DMS 273 (cell line): ENCODE data around the gene LENG1.
"Not testable (repeated sequence)": the region's sequence is repeated elsewhere in the genome, so short reads cannot be mapped to it uniquely, and the experiment has no call there.

Source experiments
- DNase-seq: peaks from one replicate; lab custom pipeline; 2025; ENCODE audit not compliant: unreplicated experiment; lab: John Stamatoyannopoulos, UW

Gene LENG1

DNA sequence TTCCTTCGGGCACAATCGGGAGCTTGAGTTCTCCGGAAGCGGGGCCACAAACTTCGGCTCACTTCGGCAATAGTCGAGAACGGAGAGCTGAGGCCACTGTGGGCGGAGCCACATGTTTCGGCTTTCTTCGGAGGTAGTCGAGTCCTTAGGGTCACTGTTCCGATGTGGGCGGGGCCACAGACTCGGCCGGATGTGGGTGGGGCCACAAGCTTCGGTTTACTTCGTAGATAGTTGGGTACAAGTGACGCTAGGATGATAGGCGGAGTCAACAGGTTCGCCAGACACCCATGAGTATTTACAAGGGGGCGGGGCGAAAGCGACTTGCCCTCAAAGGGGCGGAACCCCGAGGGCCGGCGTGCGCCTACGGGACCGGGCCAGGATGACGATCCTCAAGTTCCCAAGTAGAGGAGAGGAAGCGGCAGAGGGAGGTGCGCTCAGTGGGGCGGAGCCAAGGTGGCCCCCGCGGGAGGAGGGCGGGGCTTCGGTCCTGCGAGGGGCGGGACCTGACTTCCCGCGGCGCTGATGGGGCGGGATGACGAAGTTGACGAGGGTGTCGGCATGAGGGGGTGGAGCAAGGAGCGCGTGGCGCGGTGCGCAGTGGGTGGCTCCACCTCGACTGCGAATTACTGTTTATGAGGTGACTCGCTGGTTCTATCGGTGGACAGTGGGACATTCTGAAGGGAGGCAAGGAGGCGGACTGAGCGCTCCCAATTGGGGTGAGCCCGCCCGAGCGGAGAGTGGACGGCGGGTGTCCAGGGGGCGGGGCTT, 30.4 kb upstream of the LENG1 start:
- peak; percentile 100 for DNase-seq

DNA sequence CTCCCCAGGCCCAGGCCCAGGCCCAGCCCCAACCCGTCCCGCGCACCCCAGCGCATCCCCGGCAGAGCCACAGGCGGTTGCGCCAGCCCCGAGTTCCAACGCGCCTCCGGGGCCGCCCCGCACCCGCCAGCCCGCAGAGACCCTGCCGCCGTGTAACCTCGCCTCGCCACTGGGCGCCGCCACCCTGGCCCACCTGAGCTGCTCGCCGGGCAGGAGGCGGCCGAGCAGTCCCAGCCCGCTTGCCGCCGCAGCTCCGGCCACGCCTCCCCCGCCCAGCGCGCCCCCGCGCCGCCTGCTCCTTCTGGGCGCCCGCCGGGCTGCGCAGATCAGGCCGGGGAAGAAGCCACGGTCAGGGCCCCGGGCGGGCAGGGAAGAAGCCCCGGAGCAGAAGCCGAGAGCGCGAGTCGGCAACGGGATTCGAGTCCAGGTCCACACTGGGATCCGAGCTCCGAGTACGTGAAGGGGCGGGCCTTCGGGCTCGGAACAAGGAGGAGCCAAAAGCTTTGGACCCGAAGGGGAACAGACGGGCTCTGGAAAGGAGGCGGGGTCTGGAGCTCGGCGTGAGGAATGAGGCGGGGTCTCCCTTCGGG, 29.7 kb upstream of the LENG1 start, which contains the start of gene MBOAT7:
Gene MBOAT7 (minus strand): TSS at position 436 of the 590 bp plus-strand sequence. CDS start 1,072 bp downstream, outside the sequence.
- DNase-seq: no peak

DNA sequence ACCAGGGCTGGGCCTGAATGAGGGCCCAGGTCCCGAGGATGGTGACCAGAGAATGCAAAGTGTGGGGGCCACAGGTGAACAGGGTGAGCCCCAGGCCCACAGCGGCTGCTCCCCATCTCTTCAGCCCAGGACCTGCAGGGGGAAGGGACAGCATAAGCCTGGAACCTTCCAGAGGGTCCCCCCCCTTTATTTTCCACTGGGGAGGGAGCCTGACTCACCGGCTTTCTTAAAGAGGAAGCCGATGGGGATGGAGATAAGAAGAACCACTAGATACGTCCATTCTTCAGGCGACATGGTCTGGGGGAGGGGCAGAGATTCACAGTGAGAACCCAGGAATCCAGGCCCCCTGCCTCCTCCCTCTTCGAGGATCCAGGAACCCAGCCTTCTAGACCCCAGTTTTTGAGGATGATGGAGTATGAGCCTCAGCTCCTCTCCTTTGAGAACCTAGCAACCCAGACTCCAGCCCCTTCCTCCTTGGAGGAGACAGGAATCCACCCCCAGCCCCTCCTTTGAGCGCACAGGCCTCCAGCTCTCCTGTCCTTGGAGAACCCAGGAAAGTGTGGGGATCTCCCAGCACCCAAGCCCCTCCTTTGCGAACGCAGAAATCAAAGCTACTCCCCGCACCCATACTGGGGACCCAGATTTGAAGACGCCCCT, 28.8 kb upstream of the LENG1 start:
- DNase-seq: peak; percentile 40

DNA sequence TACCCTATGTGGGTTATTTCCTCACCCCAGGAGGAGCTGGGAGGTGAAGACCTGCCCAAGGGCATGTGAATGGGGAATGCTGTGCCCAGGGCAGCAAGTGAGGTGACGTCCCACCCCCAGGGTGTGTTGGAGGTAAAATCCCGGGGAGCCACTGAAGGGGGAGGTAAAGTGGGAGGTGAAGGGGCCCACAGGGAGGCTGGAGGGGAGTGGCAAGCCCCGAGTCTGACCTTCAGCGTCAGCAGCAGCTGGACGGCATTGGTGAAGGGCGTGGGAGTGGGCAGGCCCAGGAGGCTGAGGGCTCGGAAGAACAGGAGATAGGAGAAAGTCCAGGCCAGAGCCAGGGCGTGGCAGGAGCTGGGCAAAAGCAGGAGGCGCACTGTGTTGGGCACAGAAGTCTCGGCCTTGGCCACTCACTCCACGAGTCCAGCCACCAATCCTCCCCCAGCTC, 27.4 kb upstream of the LENG1 start:
- no peak for DNase-seq

DNA sequence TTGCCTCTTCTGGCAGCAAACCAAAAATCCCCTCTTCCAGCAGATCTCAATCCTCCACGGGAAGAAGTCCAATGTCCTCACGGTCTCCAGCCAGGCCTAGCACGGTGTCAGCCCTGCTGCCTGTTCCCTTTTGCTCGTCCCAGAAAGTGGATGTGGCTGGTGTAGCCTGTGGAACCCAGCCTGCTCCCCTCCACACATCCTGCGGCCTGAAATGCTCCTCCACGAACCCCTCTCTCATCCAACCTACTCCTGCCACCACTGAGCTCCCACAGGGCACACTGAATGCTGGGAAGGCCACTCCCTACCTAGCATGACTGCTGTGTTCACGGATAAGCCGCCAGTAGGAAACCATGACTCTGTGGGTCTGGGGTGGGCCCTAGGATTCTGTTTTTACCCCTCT, 26.8 kb upstream of the LENG1 start:
- no peak for DNase-seq

DNA sequence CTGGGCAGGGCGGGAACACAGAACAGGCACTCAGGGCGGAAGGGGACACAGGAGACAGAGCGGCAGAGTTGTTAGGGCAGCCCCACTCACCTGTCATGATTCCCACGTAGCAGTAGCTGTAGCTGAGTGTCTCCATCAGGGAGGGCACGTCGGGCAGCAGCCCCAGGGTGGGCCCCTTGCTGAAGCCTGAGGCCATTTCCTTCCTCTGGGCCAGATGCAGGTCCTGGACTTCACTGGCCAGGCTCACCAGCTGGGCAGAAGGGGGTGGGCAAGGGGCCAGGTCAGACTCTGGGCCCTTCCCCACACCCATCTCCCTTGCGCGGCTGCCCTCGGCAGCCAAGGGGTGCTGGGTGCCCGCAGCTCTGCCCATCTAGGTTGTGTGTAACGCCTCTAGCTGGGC, 23.9 kb upstream of the LENG1 start:
- DNase-seq: no peak

DNA sequence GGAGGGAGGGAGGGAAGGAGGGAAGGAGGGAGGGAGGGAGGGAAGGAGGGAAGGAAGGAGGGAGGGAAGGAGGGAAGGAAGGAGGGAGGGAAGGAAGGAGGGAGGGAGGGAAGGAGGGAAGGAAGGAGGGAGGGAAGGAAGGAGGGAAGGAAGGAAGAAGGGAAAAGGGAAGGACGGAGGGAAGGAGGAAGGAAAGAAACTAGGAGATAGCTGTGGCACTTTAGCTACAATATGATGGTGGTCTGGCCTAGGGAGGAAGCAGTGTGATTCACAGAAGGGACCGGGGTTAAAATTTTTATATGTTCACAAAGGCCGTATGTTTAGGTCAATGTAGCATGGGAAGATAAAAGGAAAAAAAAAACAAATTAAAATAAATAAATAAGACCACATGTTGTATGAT, 22.4 kb upstream of the LENG1 start:
- not testable (repeated sequence) for DNase-seq

DNA sequence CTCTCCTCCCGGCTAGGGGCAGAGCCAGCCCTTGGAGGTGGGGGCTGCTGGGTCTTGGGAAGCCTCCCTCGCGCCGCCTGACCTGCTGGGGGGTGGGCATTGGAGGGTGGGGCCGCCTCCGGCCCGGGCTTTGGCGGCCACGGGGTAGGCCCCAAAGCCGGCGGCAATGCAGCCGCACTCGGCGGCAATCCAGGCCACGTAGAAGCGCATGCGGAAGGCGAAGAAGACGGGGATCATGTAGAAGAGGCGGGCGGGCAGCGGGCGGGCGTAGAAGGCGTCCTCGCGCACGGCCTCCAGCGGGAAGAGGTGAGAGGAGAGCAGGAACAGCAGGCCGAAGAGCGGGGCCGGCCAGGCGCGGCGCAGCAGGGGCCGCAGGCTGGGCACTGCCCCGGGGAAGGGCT, 21.2 kb upstream of the LENG1 start:
- no peak for DNase-seq

DNA sequence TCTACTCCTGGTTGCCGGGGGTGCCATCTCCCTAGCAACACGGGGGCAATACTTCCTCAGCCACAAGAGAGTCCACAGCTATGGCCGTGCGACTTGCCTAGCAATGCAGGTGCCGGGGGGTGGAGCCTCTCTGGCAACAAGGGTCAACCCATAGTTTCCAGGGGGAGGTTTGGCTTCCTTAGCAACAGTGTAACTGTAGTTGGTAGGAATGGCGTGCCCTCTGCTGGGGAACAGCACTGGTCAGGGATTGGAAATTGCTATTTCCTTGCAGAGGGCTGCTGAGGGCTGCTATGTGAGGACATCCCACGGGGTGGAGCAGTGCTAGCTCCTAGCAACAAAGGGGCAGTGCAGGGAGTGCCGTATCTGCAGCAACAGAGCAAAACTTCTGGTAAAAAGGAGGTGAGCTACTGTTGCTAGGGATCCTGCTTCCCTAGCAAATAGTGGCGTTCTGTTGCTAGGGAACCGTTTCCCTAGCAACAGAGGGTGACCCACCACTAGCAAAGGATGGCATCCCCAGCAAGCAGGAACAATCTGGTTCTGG, 20.5 kb upstream of the LENG1 start:
- peak; percentile 78 for DNase-seq

DNA sequence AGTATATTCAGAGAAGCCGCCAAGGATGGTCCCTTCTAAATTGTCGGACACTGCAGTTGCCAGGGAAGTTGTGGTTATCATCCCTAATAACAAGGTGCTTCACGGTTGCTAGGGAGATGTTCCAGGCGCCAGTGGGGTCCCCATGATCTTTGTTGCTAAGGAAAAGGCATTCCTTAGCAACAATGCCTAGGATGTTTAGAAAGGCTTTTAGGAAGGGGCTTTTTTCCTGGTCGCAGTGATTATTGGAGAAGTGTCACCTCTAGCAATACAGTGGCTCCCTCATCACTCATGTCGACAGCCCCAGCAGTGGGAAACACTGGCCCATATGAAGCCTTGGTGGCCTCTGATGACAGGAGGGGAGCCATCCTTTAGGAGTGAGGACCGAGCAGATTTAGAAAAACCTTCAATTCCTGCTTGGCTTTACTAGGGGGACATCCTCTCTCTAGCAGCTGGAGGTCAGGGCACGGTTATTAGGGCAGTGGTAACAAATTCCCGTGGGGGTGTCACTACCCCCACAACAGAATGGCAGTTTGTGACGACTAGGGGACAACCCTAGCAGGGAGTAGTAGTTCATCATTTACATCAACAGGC, 19.8 kb upstream of the LENG1 start:
- no peak for DNase-seq

DNA sequence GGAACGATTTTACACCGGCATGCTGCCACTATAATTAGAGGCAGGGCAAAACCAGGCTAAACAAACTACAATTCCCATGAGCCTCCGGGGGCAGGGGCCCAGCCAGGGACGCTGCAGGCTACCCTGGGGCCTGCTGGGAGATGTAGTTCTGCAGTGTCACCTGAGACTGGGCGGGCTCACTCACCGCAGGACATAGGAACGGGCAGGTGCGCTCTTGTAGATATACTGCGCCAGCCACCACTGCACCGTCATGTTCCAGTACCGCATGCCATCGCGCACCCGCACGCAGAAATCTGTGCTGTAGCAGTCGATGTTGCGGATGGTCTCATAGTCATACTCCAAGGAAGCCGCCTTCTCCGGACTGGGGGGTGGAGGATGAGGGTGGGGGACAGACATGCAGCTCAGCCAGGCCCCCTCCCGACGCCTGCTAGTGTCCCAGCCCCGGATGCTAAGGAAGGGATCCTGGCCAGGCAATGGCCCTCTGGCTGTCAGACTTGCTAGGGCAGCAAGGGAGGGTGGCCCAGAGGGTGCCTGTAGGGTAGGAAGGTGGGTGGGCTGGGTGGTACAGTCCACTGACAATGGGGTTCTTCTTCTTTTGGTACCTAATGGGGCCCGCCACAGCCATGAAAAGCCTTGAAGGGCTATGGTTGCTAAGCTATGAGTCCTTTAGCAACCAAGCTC, 19.2 kb upstream of the LENG1 start:
- peak; percentile 55 for DNase-seq

DNA sequence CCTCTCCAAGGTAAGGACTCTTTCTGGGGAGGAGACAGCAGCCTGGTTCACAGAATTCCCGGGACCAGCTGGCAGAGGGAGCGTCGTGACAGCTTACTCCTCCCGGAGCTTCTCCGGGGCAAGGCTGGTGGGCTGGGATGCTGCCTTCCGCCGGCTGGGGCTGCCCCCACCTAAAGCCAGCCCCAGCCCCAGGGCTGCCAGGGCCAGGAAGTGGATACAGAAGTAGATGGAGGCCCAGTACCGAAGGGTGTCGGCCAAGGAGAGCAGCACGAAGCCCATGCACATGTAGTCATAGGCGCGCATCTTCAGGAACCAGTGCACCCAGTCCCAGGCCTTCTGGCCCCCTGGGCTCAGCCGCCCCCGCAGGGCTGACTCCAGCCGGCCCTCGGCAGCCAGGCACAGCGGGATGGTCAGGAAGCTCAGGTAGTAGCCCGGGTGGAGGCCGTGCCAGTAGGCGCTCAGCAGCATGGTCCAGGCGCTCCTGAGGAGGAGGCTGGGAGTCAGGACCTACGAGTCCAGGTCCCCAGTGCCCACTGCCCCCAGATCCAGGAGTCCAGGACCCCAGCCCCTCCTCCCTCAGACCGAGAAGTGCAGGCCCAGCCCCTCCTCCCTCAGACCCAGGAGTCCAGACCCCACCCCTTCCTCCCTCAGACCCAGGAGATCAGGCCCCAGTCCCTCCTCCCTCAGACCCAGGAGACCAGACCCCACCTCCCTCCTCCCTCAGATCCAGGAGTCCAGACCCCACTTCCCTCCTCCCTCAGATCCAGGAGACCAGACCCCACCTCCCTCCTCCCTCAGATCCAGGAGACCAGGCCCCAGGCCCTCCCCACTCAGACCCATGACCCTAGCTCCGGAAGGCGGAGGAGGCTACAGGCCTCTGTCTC, 14.7 kb upstream of the LENG1 start:
- peak; percentile 38 for DNase-seq

DNA sequence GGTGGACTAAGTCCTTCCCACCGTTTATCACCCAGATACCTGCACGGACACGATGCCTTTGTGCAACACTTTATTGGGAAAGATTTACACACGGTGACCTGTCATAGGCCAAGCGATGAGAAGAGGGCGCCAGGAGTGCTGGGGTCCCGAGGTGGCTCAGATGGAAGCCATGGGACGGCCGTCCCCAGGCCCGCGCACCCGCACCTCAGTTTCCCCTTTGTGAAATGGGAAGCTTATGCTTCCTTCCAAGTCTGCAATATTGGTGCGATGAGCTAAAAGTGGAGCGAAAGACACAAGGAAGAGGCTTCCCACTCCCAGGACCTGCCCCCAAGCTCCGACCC, 13.8 kb upstream of the LENG1 start:
- DNase-seq: no peak

DNA sequence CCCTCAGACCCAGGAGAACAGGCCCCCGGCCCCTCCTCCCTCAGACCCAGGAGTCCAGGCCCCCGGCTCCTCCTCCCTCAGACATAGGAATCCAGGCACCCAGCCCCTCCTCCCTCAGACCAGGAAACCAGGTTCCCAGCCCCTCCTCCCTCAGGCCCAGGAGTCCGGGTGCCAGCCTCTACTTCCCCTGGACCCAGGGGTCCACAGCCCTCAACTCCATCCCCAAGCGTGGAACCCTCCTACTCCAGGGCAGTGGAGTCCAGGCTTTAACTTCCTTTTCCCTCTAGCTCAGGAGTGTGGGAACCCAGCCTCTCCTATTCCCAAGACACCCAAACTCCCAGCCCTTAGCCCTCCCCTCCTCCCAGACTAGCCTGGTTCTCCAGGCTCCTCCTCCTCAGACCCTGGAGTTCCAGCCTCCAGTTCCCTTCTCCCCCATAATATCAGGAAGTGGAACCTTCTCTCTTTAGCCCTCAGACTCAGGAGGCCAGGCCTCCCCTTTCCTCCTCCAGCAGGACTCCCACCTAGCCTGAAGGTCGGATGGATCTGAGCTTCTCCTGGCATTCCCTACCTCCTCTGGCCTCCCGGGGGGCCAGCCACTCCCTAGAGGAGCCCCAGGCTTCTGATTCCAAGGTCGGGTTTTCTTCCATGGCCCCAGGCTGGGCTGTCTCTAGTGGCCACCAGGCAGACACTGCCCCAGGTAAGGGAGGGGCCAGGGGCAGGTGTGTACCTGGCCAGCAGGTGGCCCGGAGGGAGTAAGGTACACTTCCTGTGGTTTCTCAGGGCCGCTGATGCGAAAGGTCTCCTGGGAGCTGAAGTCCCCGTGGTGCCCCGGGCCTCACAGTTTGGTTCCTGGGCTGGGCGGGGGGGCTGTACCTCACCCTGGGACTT, 13.2 kb upstream of the LENG1 start, which contains the start of gene TMC4:
Gene TMC4 (minus strand): TSS at position 690 of the 888 bp plus-strand sequence. CDS start 43 bp downstream, at position 647.
- peak; percentile 31 for DNase-seq

DNA sequence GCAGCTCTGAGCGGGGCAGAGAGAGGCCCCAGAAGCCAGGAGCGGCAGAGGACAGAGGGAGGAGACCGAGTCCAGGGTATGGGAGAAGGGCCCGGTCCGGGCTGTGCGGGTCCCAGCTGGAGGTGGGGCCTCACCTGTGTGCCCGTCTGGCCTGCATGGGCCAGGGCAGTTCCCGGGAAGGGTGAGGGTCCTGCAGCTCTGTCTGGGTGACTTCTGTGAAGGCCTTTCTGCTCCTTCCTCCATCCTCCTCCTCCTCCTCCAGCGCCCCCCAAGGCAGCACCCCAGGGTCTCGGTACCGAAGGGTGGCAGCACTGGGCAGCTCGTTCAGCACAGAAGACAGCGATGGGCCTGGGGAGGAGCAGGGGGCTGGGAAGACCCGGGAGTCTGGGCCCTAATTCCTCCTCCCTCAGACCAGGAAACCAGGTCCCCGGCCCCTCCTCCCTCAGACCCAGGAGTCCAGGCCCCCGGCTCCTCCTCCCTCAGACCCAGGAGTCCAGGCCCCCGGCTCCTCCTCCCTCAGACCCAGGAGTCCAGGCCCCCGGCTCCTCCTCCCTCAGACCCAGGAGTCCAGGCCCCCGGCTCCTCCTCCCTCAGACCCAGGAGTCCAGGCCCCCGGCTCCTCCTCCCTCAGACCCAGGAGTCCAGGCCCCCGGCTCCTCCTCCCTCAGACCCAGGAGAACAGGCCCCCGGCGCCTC, 12.4 kb upstream of the LENG1 start:
- DNase-seq: not testable (repeated sequence)

DNA sequence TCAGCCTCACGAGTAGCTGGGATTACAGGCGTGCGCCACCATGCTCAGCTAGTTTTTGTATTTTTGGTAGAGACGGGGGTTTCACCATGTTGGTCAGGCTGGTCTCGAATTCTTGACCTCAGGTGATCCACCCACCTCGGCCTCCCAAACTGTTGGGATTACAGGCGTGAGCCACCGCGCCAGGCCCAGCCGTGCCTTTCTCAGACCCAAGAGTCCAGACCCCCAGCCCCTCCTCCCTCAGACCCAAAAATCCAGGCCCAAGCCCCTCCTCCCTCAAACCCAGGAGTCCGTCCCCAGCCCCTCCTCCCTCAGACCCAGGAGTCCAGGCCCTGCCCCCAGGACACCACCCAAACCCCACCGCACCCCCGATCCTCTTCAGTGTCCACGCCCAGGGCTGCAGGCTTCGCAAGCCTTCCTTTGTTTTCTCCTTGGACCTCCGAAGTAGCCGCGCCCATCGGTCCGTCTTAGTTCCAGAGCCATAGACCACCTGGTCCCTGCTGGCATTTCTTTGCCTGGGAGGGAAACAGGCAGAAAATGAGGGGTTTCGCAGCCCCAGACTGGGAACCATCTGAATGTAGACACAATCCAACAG, 9.7 kb upstream of the LENG1 start:
- DNase-seq: no peak

DNA sequence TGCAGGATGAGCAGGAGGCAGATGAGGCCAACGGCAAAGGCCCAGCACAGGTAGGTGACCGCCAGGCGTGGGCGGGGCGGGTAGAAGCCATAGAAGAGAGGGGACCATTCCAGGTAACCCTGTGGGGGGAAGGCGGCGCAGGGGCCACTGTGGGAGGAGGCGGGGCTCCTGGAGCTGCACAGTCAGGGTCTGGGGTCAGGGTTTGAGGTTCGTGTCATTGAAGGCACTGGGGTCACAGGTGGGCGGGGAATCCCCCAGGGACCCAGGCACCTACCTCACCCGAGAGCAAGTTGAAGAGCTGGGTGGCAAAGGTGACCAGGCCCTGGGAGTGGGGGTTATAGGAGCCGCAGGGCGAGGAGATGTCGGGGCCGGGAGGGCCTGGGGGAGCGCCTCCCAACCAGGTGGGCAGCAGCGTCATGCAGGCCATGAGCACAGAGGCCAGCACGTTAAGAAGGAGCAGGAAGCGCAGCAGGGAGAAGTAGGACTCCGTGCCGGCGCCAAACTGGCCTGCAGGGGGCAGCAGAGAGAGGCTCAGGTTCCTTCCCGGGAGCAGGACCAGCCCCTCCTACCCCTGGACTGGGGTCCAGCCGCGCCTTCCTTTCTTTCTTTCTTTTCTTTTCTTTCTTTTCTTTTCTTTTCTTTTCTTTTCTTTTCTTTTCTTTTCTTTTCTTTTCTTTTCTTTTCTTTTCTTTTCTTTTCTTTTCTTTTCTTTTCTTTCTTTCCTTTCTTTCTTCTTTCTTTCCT, 8.8 kb upstream of the LENG1 start:
- peak; percentile 96 for DNase-seq
